H9 (cell line): Measurements from ENCODE around the gene IQCN. TPM values are rescaled to one million over a fixed set of nuclear protein-coding genes. Genes with fewer than 3 reads are reported as not detected.
A peak's percentile ranks its signal among the peaks of the same experiment; 100 is the strongest.

ENCODE experiments used
- DNase-seq: peaks from one replicate; pipeline ENCODE4 v3.0.0-alpha.2; 2017
- H2AFZ ChIP-seq: one replicate; pipeline ENCODE4 v1.6.1; 2013; ENCODE audit warnings: mild to moderate bottlenecking, low read length, control low read depth, moderate library complexity
- H2AK5ac ChIP-seq: 2 replicates; pipeline ENCODE4 v1.6.1; 2013; ENCODE audit warnings: low read length, control low read depth, mixed read lengths; ENCODE audit not compliant: insufficient read length
- H2BK120ac ChIP-seq: one replicate; pipeline ENCODE4 v1.6.1; 2013; ENCODE audit warnings: low read depth, mild to moderate bottlenecking, low read length, control low read depth, inconsistent platforms; ENCODE audit not compliant: poor library complexity, severe bottlenecking
- H2BK12ac ChIP-seq: 2 replicates; pipeline ENCODE4 v1.6.1; 2013; ENCODE audit warnings: low read length, control low read depth, mixed read lengths, low read depth; ENCODE audit not compliant: insufficient read length
- H2BK15ac ChIP-seq: 2 replicates; pipeline ENCODE4 v1.6.1; 2013; ENCODE audit warnings: low read depth, low read length, control low read depth
- H2BK20ac ChIP-seq: one replicate; pipeline ENCODE4 v1.6.1; 2013; ENCODE audit warnings: low read depth, mild to moderate bottlenecking, low read length, control low read depth, inconsistent platforms; ENCODE audit not compliant: poor library complexity, severe bottlenecking
- H2BK5ac ChIP-seq: 2 replicates; pipeline ENCODE4 v1.6.1; 2013; ENCODE audit warnings: low read length, control low read depth, mixed read lengths; ENCODE audit not compliant: insufficient read length
- H3K14ac ChIP-seq: 2 replicates; pipeline ENCODE4 v1.6.1; 2013; ENCODE audit warnings: low read length, control low read depth; ENCODE audit not compliant: insufficient read depth
- H3K18ac ChIP-seq: 2 replicates; pipeline ENCODE4 v1.6.1; 2013; ENCODE audit warnings: low read depth, mild to moderate bottlenecking, mixed read lengths, low read length, control low read depth; ENCODE audit not compliant: insufficient read length
- H3K23ac ChIP-seq: 2 replicates; pipeline ENCODE4 v1.6.1; 2013; ENCODE audit warnings: low read length, control low read depth, mixed read lengths, low read depth; ENCODE audit not compliant: insufficient read length
- H3K23me2 ChIP-seq: 2 replicates; pipeline ENCODE4 v1.6.1; 2013; ENCODE audit warnings: low read depth, mild to moderate bottlenecking, mixed read lengths, low read length, control low read depth; ENCODE audit not compliant: insufficient read length, poor library complexity, severe bottlenecking
- H3K27ac ChIP-seq: 2 replicates; pipeline ENCODE4 v1.5.1; 2013; ENCODE audit warnings: low read length, control low read depth, mixed read lengths, low read depth; ENCODE audit not compliant: insufficient read length
- H3K27me3 ChIP-seq: 2 replicates; pipeline ENCODE4 v1.6.1; 2013; ENCODE audit warnings: low read length, control low read depth, inconsistent platforms; ENCODE audit not compliant: insufficient read depth
- H3K4ac ChIP-seq: 2 replicates; pipeline ENCODE4 v1.6.1; 2013; ENCODE audit warnings: low read depth, mild to moderate bottlenecking, control low read depth, inconsistent platforms, low read length, moderate library complexity
- H3K4me1 ChIP-seq: 2 replicates; pipeline ENCODE4 v1.6.1; 2013; ENCODE audit warnings: low read length, control low read depth, inconsistent platforms; ENCODE audit not compliant: insufficient read depth
- H3K4me2 ChIP-seq: 2 replicates; pipeline ENCODE4 v1.6.1; 2013; ENCODE audit warnings: low read length, control low read depth, mixed read lengths; ENCODE audit not compliant: insufficient read length, insufficient read depth
- H3K56ac ChIP-seq: 2 replicates; pipeline ENCODE4 v1.6.1; 2013; ENCODE audit warnings: low read depth, mild to moderate bottlenecking, mixed read lengths, low read length, control low read depth; ENCODE audit not compliant: insufficient read length
- H3K79me1 ChIP-seq: 2 replicates; pipeline ENCODE4 v1.6.1; 2013; ENCODE audit warnings: low read depth, mild to moderate bottlenecking, moderate library complexity, low read length, control low read depth, inconsistent platforms; ENCODE audit not compliant: insufficient read depth, poor library complexity, severe bottlenecking
- H3K79me2 ChIP-seq: 2 replicates; pipeline ENCODE4 v1.6.1; 2013; ENCODE audit warnings: low read length, control low read depth, inconsistent platforms; ENCODE audit not compliant: insufficient read depth
- H3K9ac ChIP-seq: 2 replicates; pipeline ENCODE4 v1.6.1; 2013; ENCODE audit warnings: low read length, control low read depth, mixed read lengths; ENCODE audit not compliant: insufficient read length; ENCODE audit errors: extremely low read depth
- H3K9me3 ChIP-seq: one replicate; pipeline ENCODE4 v1.6.1; 2013; ENCODE audit warnings: low read depth, low read length, inconsistent platforms; ENCODE audit not compliant: control insufficient read depth
- H3T11ph ChIP-seq: one replicate; pipeline ENCODE4 v1.6.1; 2013; ENCODE audit warnings: mild to moderate bottlenecking, low read length, control low read depth, inconsistent platforms
- H4K20me1 ChIP-seq: one replicate; pipeline ENCODE4 v1.6.1; 2013; ENCODE audit not compliant: control insufficient read depth, insufficient read length, insufficient read depth
- H4K5ac ChIP-seq: 2 replicates; pipeline ENCODE4 v1.6.1; 2013; ENCODE audit warnings: low read depth, mild to moderate bottlenecking, mixed read lengths, low read length, control low read depth; ENCODE audit not compliant: insufficient read length
- H4K8ac ChIP-seq: replicated peaks from 2 replicates; pipeline ENCODE4 v1.6.1; 2013; ENCODE audit warnings: low read length, control low read depth, mixed read lengths, low read depth; ENCODE audit not compliant: insufficient read length
- H4K91ac ChIP-seq: 2 replicates; pipeline ENCODE4 v1.6.1; 2013; ENCODE audit warnings: low read depth, mild to moderate bottlenecking, moderate library complexity, mixed read lengths, low read length, control low read depth; ENCODE audit not compliant: insufficient read length
- H3K27ac Mint-ChIP-seq, 3 experiments: 2 replicates in 2 of 3; 3 replicates in 1 of 3; pipeline ENCODE4 v1.8.0; 2020 to 2021; ENCODE audit warnings: mixed read lengths in 3 of 3, mild to moderate bottlenecking in 1 of 3, moderate library complexity in 1 of 3
- H3K27me3 Mint-ChIP-seq: 2 replicates; pipeline ENCODE4 v1.8.0; 2021; ENCODE audit warnings: low read depth, mild to moderate bottlenecking, moderate library complexity, mixed read lengths
- H3K36me3 Mint-ChIP-seq, 3 experiments: 2 replicates in 2 of 3; 3 replicates in 1 of 3; pipeline ENCODE4 v1.8.0; 2020 to 2021; ENCODE audit warnings: low read depth in 3 of 3, mixed read lengths in 3 of 3; ENCODE audit not compliant: insufficient read depth in 1 of 3
- H3K4me1 Mint-ChIP-seq, 2 experiments: 2 replicates each; pipeline ENCODE4 v1.8.0; 2020; ENCODE audit warnings: mixed read lengths in 2 of 2
- H3K4me3 Mint-ChIP-seq, 2 experiments: 2 replicates in 1 of 2; 3 replicates in 1 of 2; pipeline ENCODE4 v1.8.0; 2020 to 2021; ENCODE audit warnings: mild to moderate bottlenecking in 2 of 2, mixed read lengths in 2 of 2, moderate library complexity in 1 of 2
- H3K9me3 Mint-ChIP-seq, 2 experiments: 2 replicates in 1 of 2; 3 replicates in 1 of 2; pipeline ENCODE4 v1.8.0; 2020; ENCODE audit warnings: mild to moderate bottlenecking in 2 of 2, mixed read lengths in 2 of 2, moderate library complexity in 1 of 2
- CTCF ChIP-seq: fragments of 200-600 bp; sonication (generic); conservative IDR thresholded peaks from 3 replicates; pipeline ENCODE4 v1.8.0; 2021; ENCODE audit warnings: antibody characterized with exemption, mild to moderate bottlenecking
- WGBS: extraction: QIAGEN DNeasy Blood & Tissue Kit; methylation state at CpG from one replicate; pipeline ENCODE4 v1.1.7; 2013; ENCODE audit warnings: missing lambda C conversion rate, low lambda C conversion rate, mixed read lengths; ENCODE audit not compliant: insufficient read length; ENCODE audit errors: extremely low coverage; 5-methylcytosine and 5-hydroxymethylcytosine counted together
- total RNA-seq: library from RNA; stranded (reverse); gene quantifications from 2 replicates; pipeline ENCODE4 v1.2.1, GENCODE V29; 2021

IQCN gene
- total RNA-seq, 1 experiment from 2014 or later: 0.39 TPM

GRCh38 chr19:18229474-18229873, 44.8 kb downstream of the IQCN start:
- peaks cover 43 to 49% of the 10 kb centered on the region in 2 experiments for H3K4me1 Mint-ChIP-seq
- Histone ChIP-seq H2BK20ac (no peak overlapping the region), H4K91ac (no peak overlapping the region), H3K27me3 (peaks cover 2% of the 10 kb centered on the region; the same call in 1 of the 2 replicates), H3K9ac (no peak overlapping the region), H2BK5ac (no peak overlapping the region), H2BK12ac (no peak overlapping the region), H3T11ph (no peak overlapping the region), H3K23me2 (peaks cover 19% of the 10 kb centered on the region), H2AK5ac (no peak overlapping the region), H4K5ac (no peak overlapping the region), H3K79me1 (no peaks in the 10 kb centered on the region), H3K4ac (no peak overlapping the region), H3K4me2 (no peak overlapping the region), H4K8ac (no peak overlapping the region), H2BK15ac (no peak overlapping the region), H3K4me1 (no peaks in the 10 kb centered on the region; the same call in 1 of the 2 replicates), H3K14ac (no peak overlapping the region), H3K27ac (no peak overlapping the region), H3K9me3 (no peaks in the 10 kb centered on the region), H4K20me1 (no peaks in the 10 kb centered on the region), H3K23ac (no peak overlapping the region), H3K56ac (no peak overlapping the region), H3K79me2 (no peaks in the 10 kb centered on the region), H3K18ac (no peak overlapping the region), H2BK120ac (no peak overlapping the region), H2AFZ (no peak overlapping the region)
- no peak for DNase-seq
- H3K27me3 Mint-ChIP-seq: peaks cover 45% of the 10 kb centered on the region
- no CpG with 5 or more reads among the region's 5 CpGs for WGBS
- H3K27ac Mint-ChIP-seq: no peak overlapping the region; a peak in 2 of 7 replicates
- peaks cover 0 to 8% of the 10 kb centered on the region in 2 experiments; a peak in 2 of 5 replicates for H3K9me3 Mint-ChIP-seq
- peak overlapping the region in 1 of 2 experiments; percentile 38; a peak in 1 of 5 replicates for H3K4me3 Mint-ChIP-seq
- TF ChIP-seq CTCF: peak; percentile 71
- no peaks in the 10 kb centered on the region for H3K36me3 Mint-ChIP-seq
